ENCODE results near the gene KDM4F. TPM values are rescaled to one million over a fixed set of nuclear protein-coding genes. Genes with fewer than 3 reads are reported as not detected.

Gene KDM4F
- polyA plus RNA-seq, 1 donor from 2014 or later = not detected

- no peaks in the 10 kb centered on the region for H3K9me3 ChIP-seq (ENCODE audit: low read length)
- no peak overlapping the region for H3K9ac ChIP-seq (ENCODE audit: low read length)
- no peaks in the 10 kb centered on the region for H3F3A ChIP-seq (ENCODE audit: insufficient read depth, low read length, poor library complexity, severe bottlenecking)
- H3K9me2 ChIP-seq (ENCODE audit: insufficient read depth, low read length) = no peaks in the 10 kb centered on the region
- H3K4me3 ChIP-seq (ENCODE audit: low read length) = no peak overlapping the region
- no peaks in the 10 kb centered on the region for H4K20me1 ChIP-seq (ENCODE audit: insufficient read depth)
- no peak for TF ChIP-seq RAD21 (conservative IDR thresholded peaks at IDR 0.05)
- TF ChIP-seq EZH2 (IDR thresholded peaks at IDR 0.05; ENCODE audit: borderline replicate concordance, insufficient read depth, low read length, poor library complexity, severe bottlenecking) = no peak
- no peak for TF ChIP-seq CTCF (IDR thresholded peaks at IDR 0.05; ENCODE audit: poor library complexity, severe bottlenecking)
- TF ChIP-seq MXI1 (conservative IDR thresholded peaks at IDR 0.05; ENCODE audit: poor library complexity, severe bottlenecking) = no peak
- no peak for TF ChIP-seq EP300 (conservative IDR thresholded peaks at IDR 0.05; ENCODE audit: poor library complexity, severe bottlenecking)
- no peak for TF ChIP-seq TAF1 (IDR thresholded peaks at IDR 0.05; ENCODE audit: low read depth)
- no peak overlapping the region for H3K4me2 ChIP-seq (ENCODE audit: low read length)
- H2AFZ ChIP-seq (ENCODE audit: low read depth, low read length) = no peak overlapping the region
- no peaks in the 10 kb centered on the region for H3K79me2 ChIP-seq (replicated peaks; ENCODE audit: insufficient read depth, low read length)
- H3K27ac ChIP-seq (ENCODE audit: low read length) = no peak overlapping the region
- H3K27me3 ChIP-seq (ENCODE audit: insufficient read depth, low read depth, low read length) = no peaks in the 10 kb centered on the region
- no peaks in the 10 kb centered on the region for H3K36me3 ChIP-seq (ENCODE audit: insufficient read depth, low read length)
Measured at GRCh38 chr11:95055283-95055897, 6.2 kb downstream of the KDM4F start.

DNA sequence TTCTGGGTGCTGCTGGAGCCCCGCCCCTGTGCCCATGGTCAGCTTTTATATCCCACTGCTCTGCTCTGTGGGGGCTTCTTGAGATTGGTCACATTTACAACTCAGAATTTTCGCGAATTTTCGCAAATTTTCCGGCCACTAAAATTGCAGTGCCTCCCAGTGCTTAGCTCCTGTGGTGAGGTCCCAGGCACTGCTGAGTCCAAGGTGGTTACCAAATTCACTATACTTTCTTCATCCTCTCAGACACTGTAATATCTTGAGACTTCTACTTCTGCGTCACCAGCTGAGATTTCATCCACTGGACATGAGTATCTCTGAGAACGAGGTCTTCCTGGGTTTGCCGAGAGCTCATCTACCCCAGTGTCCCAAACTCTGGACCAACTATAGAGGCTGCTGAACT lies 8.7 kb downstream of the KDM4F start:
- H3K9me2 ChIP-seq (ENCODE audit: insufficient read depth, low read length) = no peaks in the 10 kb centered on the region
- no peaks in the 10 kb centered on the region for H3K79me2 ChIP-seq (replicated peaks; ENCODE audit: insufficient read depth, low read length)
- TF ChIP-seq, protein P1, sequence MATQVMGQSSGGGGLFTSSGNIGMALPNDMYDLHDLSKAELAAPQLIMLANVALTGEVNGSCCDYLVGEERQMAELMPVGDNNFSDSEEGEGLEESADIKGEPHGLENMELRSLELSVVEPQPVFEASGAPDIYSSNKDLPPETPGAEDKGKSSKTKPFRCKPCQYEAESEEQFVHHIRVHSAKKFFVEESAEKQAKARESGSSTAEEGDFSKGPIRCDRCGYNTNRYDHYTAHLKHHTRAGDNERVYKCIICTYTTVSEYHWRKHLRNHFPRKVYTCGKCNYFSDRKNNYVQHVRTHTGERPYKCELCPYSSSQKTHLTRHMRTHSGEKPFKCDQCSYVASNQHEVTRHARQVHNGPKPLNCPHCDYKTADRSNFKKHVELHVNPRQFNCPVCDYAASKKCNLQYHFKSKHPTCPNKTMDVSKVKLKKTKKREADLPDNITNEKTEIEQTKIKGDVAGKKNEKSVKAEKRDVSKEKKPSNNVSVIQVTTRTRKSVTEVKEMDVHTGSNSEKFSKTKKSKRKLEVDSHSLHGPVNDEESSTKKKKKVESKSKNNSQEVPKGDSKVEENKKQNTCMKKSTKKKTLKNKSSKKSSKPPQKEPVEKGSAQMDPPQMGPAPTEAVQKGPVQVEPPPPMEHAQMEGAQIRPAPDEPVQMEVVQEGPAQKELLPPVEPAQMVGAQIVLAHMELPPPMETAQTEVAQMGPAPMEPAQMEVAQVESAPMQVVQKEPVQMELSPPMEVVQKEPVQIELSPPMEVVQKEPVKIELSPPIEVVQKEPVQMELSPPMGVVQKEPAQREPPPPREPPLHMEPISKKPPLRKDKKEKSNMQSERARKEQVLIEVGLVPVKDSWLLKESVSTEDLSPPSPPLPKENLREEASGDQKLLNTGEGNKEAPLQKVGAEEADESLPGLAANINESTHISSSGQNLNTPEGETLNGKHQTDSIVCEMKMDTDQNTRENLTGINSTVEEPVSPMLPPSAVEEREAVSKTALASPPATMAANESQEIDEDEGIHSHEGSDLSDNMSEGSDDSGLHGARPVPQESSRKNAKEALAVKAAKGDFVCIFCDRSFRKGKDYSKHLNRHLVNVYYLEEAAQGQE (IDR thresholded peaks at IDR 0.05; ENCODE audit: borderline replicate concordance) = no peak
- no peaks in the 10 kb centered on the region for H3F3A ChIP-seq (ENCODE audit: insufficient read depth, low read length, poor library complexity, severe bottlenecking)
- H3K4me3 ChIP-seq (ENCODE audit: low read length) = no peak overlapping the region
- H3K27ac ChIP-seq (ENCODE audit: low read length) = no peak overlapping the region
- no peak overlapping the region for H2AFZ ChIP-seq (ENCODE audit: low read depth, low read length)
- no peaks in the 10 kb centered on the region for H3K36me3 ChIP-seq (ENCODE audit: insufficient read depth, low read length)
- H3K9ac ChIP-seq (ENCODE audit: low read length) = no peak overlapping the region
- no peaks in the 10 kb centered on the region for H4K20me1 ChIP-seq (ENCODE audit: insufficient read depth)
- no peaks in the 10 kb centered on the region for H3K27me3 ChIP-seq (ENCODE audit: insufficient read depth, low read depth, low read length)
- H3K4me2 ChIP-seq (ENCODE audit: low read length) = no peak overlapping the region
- H3K9me3 ChIP-seq (ENCODE audit: low read length) = no peaks in the 10 kb centered on the region

DNA sequence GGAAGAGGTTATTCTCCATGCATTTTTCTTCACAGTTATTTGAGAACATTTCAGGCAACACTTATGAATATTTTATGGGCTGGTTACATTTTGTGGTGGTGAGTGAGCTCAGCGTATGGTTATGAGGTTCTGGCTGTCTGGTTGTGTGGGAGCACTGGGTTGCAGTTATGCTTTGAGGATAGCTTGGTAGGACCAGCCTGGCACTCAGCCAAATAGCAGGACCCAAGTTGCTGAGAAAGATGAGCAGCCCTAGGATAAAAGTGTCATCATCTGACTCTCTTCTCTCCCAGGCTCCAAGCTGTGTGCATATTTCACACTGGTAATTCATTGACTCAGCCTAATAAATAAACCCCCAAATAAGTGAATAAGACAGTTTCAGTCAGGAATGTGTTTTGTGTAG lies 9.4 kb downstream of the KDM4F start:
- Histone ChIP-seq H3K9me2 (ENCODE audit: insufficient read depth, low read length) (no peaks in the 10 kb centered on the region), H3K79me2 (replicated peaks; ENCODE audit: insufficient read depth, low read length) (no peaks in the 10 kb centered on the region), H3K27me3 (ENCODE audit: insufficient read depth, low read depth, low read length) (no peaks in the 10 kb centered on the region), H3F3A (ENCODE audit: insufficient read depth, low read length, poor library complexity, severe bottlenecking) (no peaks in the 10 kb centered on the region), H3K9me3 (ENCODE audit: low read length) (no peaks in the 10 kb centered on the region), H3K4me3 (ENCODE audit: low read length) (no peak overlapping the region), H3K36me3 (ENCODE audit: insufficient read depth, low read length) (no peaks in the 10 kb centered on the region), H4K20me1 (ENCODE audit: insufficient read depth) (no peaks in the 10 kb centered on the region), H3K4me2 (ENCODE audit: low read length) (no peak overlapping the region), H3K27ac (ENCODE audit: low read length) (no peak overlapping the region), H2AFZ (ENCODE audit: low read depth, low read length) (no peak overlapping the region), H3K9ac (ENCODE audit: low read length) (no peak overlapping the region)
- no peak for TF ChIP-seq MXI1 (conservative IDR thresholded peaks at IDR 0.05; ENCODE audit: poor library complexity, severe bottlenecking)
- no peak for TF ChIP-seq TAF1 (IDR thresholded peaks at IDR 0.05; ENCODE audit: low read depth)
- TF ChIP-seq CTCF (IDR thresholded peaks at IDR 0.05; ENCODE audit: poor library complexity, severe bottlenecking) = no peak
- TF ChIP-seq, protein P1 (IDR thresholded peaks at IDR 0.05; ENCODE audit: borderline replicate concordance) = no peak
- no peak for TF ChIP-seq POLR2AphosphoS5 (IDR thresholded peaks at IDR 0.05)
- no peak for TF ChIP-seq EP300 (conservative IDR thresholded peaks at IDR 0.05; ENCODE audit: poor library complexity, severe bottlenecking)
- no peak for TF ChIP-seq EZH2 (IDR thresholded peaks at IDR 0.05; ENCODE audit: borderline replicate concordance, insufficient read depth, low read length, poor library complexity, severe bottlenecking)
- no peak for TF ChIP-seq SMC3 (conservative IDR thresholded peaks at IDR 0.05; ENCODE audit: poor library complexity)
- TF ChIP-seq RAD21 (conservative IDR thresholded peaks at IDR 0.05) = no peak

Data from neural cell (in vitro differentiated cells).